ENCODE data around the gene SNTA1.
"Not testable (repeated sequence)": the region's sequence is repeated elsewhere in the genome, so short reads cannot be mapped to it uniquely, and the experiment has no call there.

Gene SNTA1

DNA sequence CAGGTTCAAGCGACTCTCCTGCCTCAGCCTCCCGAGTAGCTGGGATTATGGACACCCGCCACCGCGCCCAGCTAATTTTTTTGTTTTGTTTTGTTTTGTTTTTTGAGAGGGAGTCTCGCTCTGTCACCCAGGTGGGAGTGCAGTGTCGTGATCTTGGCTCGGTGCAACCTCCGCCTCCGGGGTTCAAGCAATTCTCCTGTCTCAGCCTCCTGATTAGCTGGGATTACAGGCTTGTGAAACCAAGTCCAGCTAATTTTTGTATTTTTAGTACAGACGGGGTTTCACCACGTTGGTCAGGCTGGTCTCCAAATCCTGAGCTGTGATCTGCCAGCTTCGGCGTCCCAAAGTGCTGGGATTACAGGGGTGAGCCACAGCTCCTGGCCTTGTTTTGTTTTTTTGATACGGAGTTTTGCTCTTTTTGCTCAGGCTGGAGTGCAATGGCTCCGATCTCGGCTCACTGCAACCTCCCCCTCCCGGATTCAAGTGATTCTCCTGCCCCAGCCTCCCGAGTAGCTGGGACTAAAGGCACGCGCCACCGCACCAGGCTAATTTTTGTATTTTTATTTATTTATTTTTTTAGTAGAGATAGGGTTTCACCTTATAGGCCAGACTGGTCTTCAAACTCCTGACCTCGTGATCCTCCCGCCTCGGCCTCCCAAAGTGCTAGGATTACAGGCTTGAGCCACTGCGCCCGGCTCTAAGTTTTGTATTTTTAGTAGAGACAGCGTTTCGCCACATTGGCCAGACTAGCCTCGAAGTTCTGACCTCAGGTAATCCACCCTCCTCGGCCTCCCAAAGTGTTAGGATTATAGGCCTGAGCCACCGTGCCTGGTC lies 45.3 kb upstream of the SNTA1 start:
- H3K4me2 ChIP-seq (ENCODE audit: low read length); H3K18ac ChIP-seq (ENCODE audit: low read length); H4K5ac ChIP-seq (ENCODE audit: low read length); H3K56ac ChIP-seq (ENCODE audit: low read length); DNase-seq; H3K23ac ChIP-seq (ENCODE audit: low read length); H3K4me3 ChIP-seq (ENCODE audit: low read length); H3K9ac ChIP-seq (ENCODE audit: low read length); H3K79me1 ChIP-seq (ENCODE audit: low read length); H2BK120ac ChIP-seq (ENCODE audit: low read depth, low read length); H3K27ac ChIP-seq (ENCODE audit: low read depth, low read length); H3K36me3 ChIP-seq (ENCODE audit: control insufficient read depth, insufficient read depth, low read length); H2AK5ac ChIP-seq (ENCODE audit: low read length); H2BK15ac ChIP-seq (replicated peaks; ENCODE audit: low read depth); H3K4me1 ChIP-seq (ENCODE audit: control insufficient read depth, low read depth, low read length); H2BK5ac ChIP-seq (ENCODE audit: low read length); H3K27me3 ChIP-seq (ENCODE audit: insufficient read depth, low read length, poor library complexity); H3K79me2 ChIP-seq (ENCODE audit: control insufficient read depth, insufficient read depth, low read length): not testable (repeated sequence)
- Histone ChIP-seq H3K4ac (ENCODE audit: low read depth, low read length) (peak overlapping the region; percentile 8), H4K8ac (ENCODE audit: low read depth, low read length) (peak overlapping the region; percentile 88)
- no CpG with 5 or more reads among the region's 32 CpGs for WGBS (ENCODE audit: extremely low coverage, insufficient coverage, low lambda C conversion rate)

- H3K9ac ChIP-seq (ENCODE audit: low read length): no peak overlapping the region
- peaks cover 3% of the 10 kb centered on the region for H3K79me2 ChIP-seq (ENCODE audit: control insufficient read depth, insufficient read depth, low read length)
- H3K79me1 ChIP-seq (ENCODE audit: low read length): peaks cover 4% of the 10 kb centered on the region
- no peak for DNase-seq
- no peak overlapping the region for H3K56ac ChIP-seq (ENCODE audit: low read length)
- no peak overlapping the region for H3K27ac ChIP-seq (ENCODE audit: low read depth, low read length)
- H3K18ac ChIP-seq (ENCODE audit: low read length): no peak overlapping the region
- H2BK120ac ChIP-seq (ENCODE audit: low read depth, low read length): no peak overlapping the region
- no peak overlapping the region for H4K5ac ChIP-seq (ENCODE audit: low read length)
- no peak overlapping the region for H2AK5ac ChIP-seq (ENCODE audit: low read length)
- WGBS (ENCODE audit: extremely low coverage, insufficient coverage, low lambda C conversion rate): no CpG with 5 or more reads among the region's 10 CpGs
- H3K36me3 ChIP-seq (ENCODE audit: control insufficient read depth, insufficient read depth, low read length): no peaks in the 10 kb centered on the region
- H3K4me1 ChIP-seq (ENCODE audit: control insufficient read depth, low read depth, low read length): peaks cover 3% of the 10 kb centered on the region
- H2BK15ac ChIP-seq (replicated peaks; ENCODE audit: low read depth): no peak overlapping the region
- H3K4me3 ChIP-seq (ENCODE audit: low read length): no peak overlapping the region
- H3K4ac ChIP-seq (ENCODE audit: low read depth, low read length): no peak overlapping the region
- H2BK5ac ChIP-seq (ENCODE audit: low read length): no peak overlapping the region
- H3K4me2 ChIP-seq (ENCODE audit: low read length): no peak overlapping the region
- no peaks in the 10 kb centered on the region for H3K27me3 ChIP-seq (ENCODE audit: insufficient read depth, low read length, poor library complexity)
- H4K8ac ChIP-seq (ENCODE audit: low read depth, low read length): no peak overlapping the region
- H3K23ac ChIP-seq (ENCODE audit: low read length): no peak overlapping the region
Observed at GRCh38 chr20:33488201-33488600, 44.6 kb upstream of the SNTA1 start.

DNA sequence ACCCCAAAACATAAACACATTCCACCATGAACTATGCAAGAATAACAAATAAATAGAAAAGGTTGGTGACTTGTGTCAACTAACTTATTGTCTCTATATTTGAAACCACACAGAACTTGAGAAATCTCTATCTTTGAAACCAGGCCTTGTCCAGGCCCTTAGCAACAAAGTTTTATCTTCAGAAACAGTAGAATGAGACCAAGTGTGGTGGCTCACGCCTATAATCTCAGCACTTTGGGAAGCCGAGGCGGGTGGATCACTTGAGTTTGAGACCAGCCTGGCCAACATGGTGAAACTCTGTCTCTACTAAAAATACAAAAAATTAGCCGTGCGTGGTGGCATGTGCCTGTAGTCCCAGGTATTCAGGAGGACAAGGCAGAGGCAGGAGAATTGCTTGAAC lies 39.6 kb upstream of the SNTA1 start:
- not testable (repeated sequence) for H3K79me2 ChIP-seq (ENCODE audit: control insufficient read depth, insufficient read depth, low read length); DNase-seq; H3K18ac ChIP-seq (ENCODE audit: low read length); H2BK5ac ChIP-seq (ENCODE audit: low read length); H2BK120ac ChIP-seq (ENCODE audit: low read depth, low read length); H3K4ac ChIP-seq (ENCODE audit: low read depth, low read length); H2AK5ac ChIP-seq (ENCODE audit: low read length); H3K4me1 ChIP-seq (ENCODE audit: control insufficient read depth, low read depth, low read length); H2BK15ac ChIP-seq (replicated peaks; ENCODE audit: low read depth); H3K56ac ChIP-seq (ENCODE audit: low read length); H3K36me3 ChIP-seq (ENCODE audit: control insufficient read depth, insufficient read depth, low read length); H3K4me3 ChIP-seq (ENCODE audit: low read length); H3K23ac ChIP-seq (ENCODE audit: low read length); H4K5ac ChIP-seq (ENCODE audit: low read length); H4K8ac ChIP-seq (ENCODE audit: low read depth, low read length); H3K4me2 ChIP-seq (ENCODE audit: low read length); H3K27ac ChIP-seq (ENCODE audit: low read depth, low read length); H3K79me1 ChIP-seq (ENCODE audit: low read length); H3K27me3 ChIP-seq (ENCODE audit: insufficient read depth, low read length, poor library complexity); H3K9ac ChIP-seq (ENCODE audit: low read length)
- no CpG with 5 or more reads among the region's 5 CpGs for WGBS (ENCODE audit: extremely low coverage, insufficient coverage, low lambda C conversion rate)

DNA sequence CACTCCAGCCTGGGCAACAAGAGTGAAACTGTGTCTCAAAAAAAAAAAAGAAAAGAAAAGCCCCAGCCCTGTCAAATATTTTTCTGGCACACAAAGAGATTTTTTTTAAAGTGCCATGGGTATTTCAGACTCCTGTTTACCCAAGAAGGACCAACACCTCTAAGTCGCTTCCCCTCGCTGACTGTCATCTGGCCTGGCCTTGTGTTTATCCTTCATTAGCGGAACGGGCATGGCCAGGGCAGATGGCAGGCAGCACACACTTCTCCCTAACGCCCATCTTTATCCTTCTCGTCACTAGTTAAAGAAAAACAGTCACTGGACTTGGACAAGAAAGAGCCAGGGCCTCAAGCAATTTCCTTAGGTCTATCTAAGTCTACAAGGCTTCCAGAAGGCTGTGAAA lies 39.0 kb upstream of the SNTA1 start:
- Histone ChIP-seq H3K56ac (ENCODE audit: low read length) (no peak overlapping the region), H3K4me2 (ENCODE audit: low read length) (no peak overlapping the region), H3K4ac (ENCODE audit: low read depth, low read length) (no peak overlapping the region), H3K9ac (ENCODE audit: low read length) (no peak overlapping the region), H4K5ac (ENCODE audit: low read length) (no peak overlapping the region), H3K27ac (ENCODE audit: low read depth, low read length) (no peak overlapping the region), H3K4me3 (ENCODE audit: low read length) (no peak overlapping the region), H3K79me1 (ENCODE audit: low read length) (no peaks in the 10 kb centered on the region), H3K27me3 (ENCODE audit: insufficient read depth, low read length, poor library complexity) (no peaks in the 10 kb centered on the region), H2AK5ac (ENCODE audit: low read length) (no peak overlapping the region), H3K23ac (ENCODE audit: low read length) (no peak overlapping the region), H3K36me3 (ENCODE audit: control insufficient read depth, insufficient read depth, low read length) (no peaks in the 10 kb centered on the region), H3K18ac (ENCODE audit: low read length) (no peak overlapping the region), H3K4me1 (ENCODE audit: control insufficient read depth, low read depth, low read length) (no peaks in the 10 kb centered on the region), H2BK5ac (ENCODE audit: low read length) (no peak overlapping the region), H3K79me2 (ENCODE audit: control insufficient read depth, insufficient read depth, low read length) (no peaks in the 10 kb centered on the region), H4K8ac (ENCODE audit: low read depth, low read length) (no peak overlapping the region), H2BK120ac (ENCODE audit: low read depth, low read length) (no peak overlapping the region), H2BK15ac (replicated peaks; ENCODE audit: low read depth) (no peak overlapping the region)
- no CpG with 5 or more reads among the region's 6 CpGs for WGBS (ENCODE audit: extremely low coverage, insufficient coverage, low lambda C conversion rate)
- DNase-seq: no peak

- no peaks in the 10 kb centered on the region for H3K27me3 ChIP-seq (ENCODE audit: insufficient read depth, low read length, poor library complexity)
- DNase-seq: no peak
- H4K5ac ChIP-seq (ENCODE audit: low read length): no peak overlapping the region
- H3K79me1 ChIP-seq (ENCODE audit: low read length): no peaks in the 10 kb centered on the region
- H3K56ac ChIP-seq (ENCODE audit: low read length): no peak overlapping the region
- H2BK5ac ChIP-seq (ENCODE audit: low read length): no peak overlapping the region
- H2BK15ac ChIP-seq (replicated peaks; ENCODE audit: low read depth): no peak overlapping the region
- H3K4ac ChIP-seq (ENCODE audit: low read depth, low read length): no peak overlapping the region
- H2AK5ac ChIP-seq (ENCODE audit: low read length): no peak overlapping the region
- H3K23ac ChIP-seq (ENCODE audit: low read length): no peak overlapping the region
- H3K9ac ChIP-seq (ENCODE audit: low read length): no peak overlapping the region
- no peak overlapping the region for H4K8ac ChIP-seq (ENCODE audit: low read depth, low read length)
- WGBS (ENCODE audit: extremely low coverage, insufficient coverage, low lambda C conversion rate): no CpG with 5 or more reads among the region's 8 CpGs
- H2BK120ac ChIP-seq (ENCODE audit: low read depth, low read length): no peak overlapping the region
- H3K79me2 ChIP-seq (ENCODE audit: control insufficient read depth, insufficient read depth, low read length): no peaks in the 10 kb centered on the region
- H3K4me2 ChIP-seq (ENCODE audit: low read length): no peak overlapping the region
- no peaks in the 10 kb centered on the region for H3K36me3 ChIP-seq (ENCODE audit: control insufficient read depth, insufficient read depth, low read length)
- no peak overlapping the region for H3K27ac ChIP-seq (ENCODE audit: low read depth, low read length)
- no peak overlapping the region for H3K4me3 ChIP-seq (ENCODE audit: low read length)
- H3K18ac ChIP-seq (ENCODE audit: low read length): no peak overlapping the region
- H3K4me1 ChIP-seq (ENCODE audit: control insufficient read depth, low read depth, low read length): no peaks in the 10 kb centered on the region
Observed at GRCh38 chr20:33481431-33481941, 37.9 kb upstream of the SNTA1 start.

GRCh38 chr20:33480048-33480447 lies 36.5 kb upstream of the SNTA1 start:
- no peaks in the 10 kb centered on the region for H3K36me3 ChIP-seq (ENCODE audit: control insufficient read depth, insufficient read depth, low read length)
- no peak overlapping the region for H3K4me3 ChIP-seq (ENCODE audit: low read length)
- H2AK5ac ChIP-seq (ENCODE audit: low read length): no peak overlapping the region
- H3K79me2 ChIP-seq (ENCODE audit: control insufficient read depth, insufficient read depth, low read length): no peaks in the 10 kb centered on the region
- no peak overlapping the region for H2BK5ac ChIP-seq (ENCODE audit: low read length)
- H3K79me1 ChIP-seq (ENCODE audit: low read length): no peaks in the 10 kb centered on the region
- no peak overlapping the region for H3K23ac ChIP-seq (ENCODE audit: low read length)
- no peak overlapping the region for H2BK120ac ChIP-seq (ENCODE audit: low read depth, low read length)
- H4K5ac ChIP-seq (ENCODE audit: low read length): no peak overlapping the region
- H3K27me3 ChIP-seq (ENCODE audit: insufficient read depth, low read length, poor library complexity): no peaks in the 10 kb centered on the region
- H3K9ac ChIP-seq (ENCODE audit: low read length): no peak overlapping the region
- DNase-seq: no peak
- no peak overlapping the region for H3K18ac ChIP-seq (ENCODE audit: low read length)
- no peak overlapping the region for H3K56ac ChIP-seq (ENCODE audit: low read length)
- no peak overlapping the region for H3K4ac ChIP-seq (ENCODE audit: low read depth, low read length)
- H3K27ac ChIP-seq (ENCODE audit: low read depth, low read length): no peak overlapping the region
- H2BK15ac ChIP-seq (replicated peaks; ENCODE audit: low read depth): no peak overlapping the region
- H4K8ac ChIP-seq (ENCODE audit: low read depth, low read length): no peak overlapping the region
- WGBS (ENCODE audit: extremely low coverage, insufficient coverage, low lambda C conversion rate): no CpG with 5 or more reads among the region's 5 CpGs
- no peak overlapping the region for H3K4me2 ChIP-seq (ENCODE audit: low read length)
- no peaks in the 10 kb centered on the region for H3K4me1 ChIP-seq (ENCODE audit: control insufficient read depth, low read depth, low read length)

Measured in mesendoderm (in vitro differentiated cells).